DMS153 (cell line): ENCODE data around the gene GPC6.
A peak's percentile ranks its signal among the peaks of the same experiment; 100 is the strongest.

Source experiments
- DNase-seq: peaks from one replicate; lab custom pipeline; 2025; lab: John Stamatoyannopoulos, UW

Gene GPC6

GRCh38 chr13:93775507-93776108, 549.0 kb downstream of the GPC6 start:
- no peak for DNase-seq

DNA sequence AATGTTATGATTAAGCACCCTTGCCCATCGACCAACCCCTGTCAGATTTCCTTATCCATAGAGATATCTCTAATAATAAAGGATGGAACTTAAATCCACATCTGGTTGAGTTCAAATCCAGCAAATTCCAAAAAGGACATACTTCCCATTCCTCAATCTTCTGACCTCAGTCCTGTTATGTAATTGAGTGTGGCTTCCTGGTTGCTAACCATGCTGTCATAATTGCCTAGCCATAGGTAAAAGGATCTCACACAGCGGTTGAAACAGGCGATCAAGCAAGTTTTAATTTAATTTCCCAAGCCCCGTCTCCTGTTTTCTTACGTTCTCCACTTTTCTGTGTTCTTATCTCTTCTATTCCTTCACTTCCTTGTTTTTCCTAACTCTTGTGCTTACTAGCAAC, 550.3 kb downstream of the GPC6 start:
- DNase-seq, result no peak

DNA sequence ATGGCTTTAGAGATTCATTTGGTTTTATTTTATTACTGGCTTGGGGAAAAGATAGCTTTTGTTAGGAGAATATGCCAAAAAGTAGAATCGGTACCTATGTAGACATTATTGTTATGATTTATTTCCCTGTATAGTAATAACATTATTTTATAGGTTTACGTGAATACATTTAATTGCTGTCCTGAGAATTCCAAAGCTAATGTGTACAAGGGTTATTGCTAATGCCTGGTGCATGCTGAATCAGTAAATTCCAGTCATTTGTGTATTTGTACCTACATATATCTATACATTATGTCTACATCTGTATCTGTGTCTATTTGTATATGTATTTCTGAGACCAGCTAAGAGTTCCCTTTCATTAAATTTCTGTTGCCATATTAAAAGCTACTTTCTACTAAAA, 550.9 kb downstream of the GPC6 start:
- DNase-seq, result no peak

- no peak for DNase-seq
Measured at GRCh38 chr13:93778548-93778947, 551.9 kb downstream of the GPC6 start.

DNA sequence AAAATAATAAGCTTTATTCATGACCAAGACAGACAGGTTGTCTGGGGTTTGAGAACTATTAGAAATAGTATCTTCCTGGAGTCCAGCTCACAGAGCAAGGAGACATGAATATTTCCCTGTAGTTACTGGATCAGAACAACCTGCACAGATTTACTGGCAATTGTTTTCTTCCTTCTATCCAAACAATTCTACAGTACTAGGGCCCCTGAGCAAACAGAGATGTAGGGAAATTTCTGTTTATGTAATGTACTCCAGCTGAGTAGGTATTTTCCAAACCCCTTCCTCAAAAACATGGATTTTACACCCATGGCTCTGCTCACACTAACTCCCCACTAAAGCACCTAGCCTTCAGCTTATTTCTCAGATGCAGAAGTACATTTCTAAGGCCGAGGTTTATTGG, 557.6 kb downstream of the GPC6 start:
- DNase-seq, result no peak

GRCh38 chr13:93786846-93787489, 560.4 kb downstream of the GPC6 start:
- no peak for DNase-seq

GRCh38 chr13:93788456-93788855, 561.8 kb downstream of the GPC6 start:
- peak; percentile 52 for DNase-seq

DNA sequence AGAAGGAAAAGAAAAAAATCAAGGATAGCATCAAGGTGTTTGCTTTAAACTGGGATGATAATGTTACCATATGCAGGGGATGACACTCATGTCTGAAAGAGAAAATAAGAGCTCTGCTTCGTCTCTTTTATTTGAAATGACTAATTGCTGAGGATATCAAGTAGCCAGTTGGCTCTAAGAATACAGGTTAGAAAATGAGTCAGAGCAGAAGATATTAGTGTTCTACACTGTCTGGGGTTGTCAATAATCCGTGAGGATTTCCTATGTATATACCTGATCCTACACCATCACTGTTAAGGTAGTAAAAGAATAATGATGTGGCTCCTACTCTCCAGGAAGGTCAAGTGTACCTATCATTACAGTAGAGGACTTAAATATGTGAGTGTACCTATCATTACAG, 562.5 kb downstream of the GPC6 start:
- no peak for DNase-seq

GRCh38 chr13:93794197-93794885, 567.7 kb downstream of the GPC6 start:
- no peak for DNase-seq

GRCh38 chr13:93797463-93797862, 570.9 kb downstream of the GPC6 start:
- DNase-seq, result no peak

DNA sequence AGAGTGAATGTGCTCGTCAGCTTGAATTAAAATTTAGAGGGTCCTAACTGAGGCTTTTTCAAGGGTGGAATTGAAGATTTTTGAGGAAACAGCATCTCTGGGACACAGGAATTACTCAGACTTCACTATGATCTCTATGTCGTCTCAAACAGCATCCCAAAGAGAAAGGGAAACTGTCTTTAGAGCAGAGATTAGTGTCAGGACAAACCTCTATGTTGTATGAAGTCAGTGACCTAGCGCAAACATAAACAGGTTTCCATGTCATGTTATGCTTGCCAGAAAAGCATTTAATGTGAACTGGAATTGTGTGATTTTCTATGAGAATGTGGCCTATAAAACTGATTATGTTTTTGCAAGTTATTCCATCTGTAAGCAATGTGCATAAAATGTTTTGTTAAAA, 573.7 kb downstream of the GPC6 start:
- no peak for DNase-seq

- DNase-seq, result no peak
Measured at GRCh38 chr13:93805736-93806135, 579.1 kb downstream of the GPC6 start.

DNA sequence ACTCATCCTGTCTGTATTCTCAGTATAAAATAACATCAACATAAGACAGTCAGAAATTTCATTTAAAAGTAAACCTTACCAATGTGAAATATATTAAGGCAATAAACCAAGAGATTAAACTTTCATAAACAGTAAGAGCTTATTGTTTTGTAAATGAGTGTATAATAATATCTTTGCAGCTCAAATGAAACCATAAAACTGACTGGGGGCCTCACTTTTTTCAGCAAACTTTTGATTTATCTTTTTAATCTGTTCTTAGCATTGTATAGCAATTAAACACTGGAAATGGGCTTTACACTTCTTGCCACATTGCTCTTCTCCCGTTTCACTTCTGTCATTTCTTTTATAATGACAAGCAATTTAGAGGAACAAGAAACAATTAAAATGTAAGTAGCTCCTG, 580.3 kb downstream of the GPC6 start:
- no peak for DNase-seq

DNA sequence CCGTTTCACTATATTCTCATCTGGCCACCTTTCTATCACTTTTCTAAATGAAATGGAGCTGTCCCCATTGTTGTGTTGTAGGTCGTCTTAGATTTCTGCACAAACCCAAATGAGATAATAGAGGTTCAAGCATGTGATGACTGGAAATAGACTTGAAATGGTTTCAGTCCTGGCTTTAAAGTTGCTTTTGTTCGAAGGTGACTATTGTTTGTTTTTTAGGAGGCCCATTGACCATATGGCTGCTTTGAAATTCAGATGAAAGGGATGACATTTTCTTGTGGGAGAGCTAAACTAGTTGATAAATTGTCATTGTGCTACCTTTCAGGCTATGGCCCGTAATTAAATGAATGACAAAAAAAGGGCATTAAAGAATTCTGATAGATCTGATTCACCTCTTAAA, 583.7 kb downstream of the GPC6 start:
- no peak for DNase-seq

- DNase-seq, result peak; percentile 26
Measured at GRCh38 chr13:93811071-93811737, 584.6 kb downstream of the GPC6 start.

DNA sequence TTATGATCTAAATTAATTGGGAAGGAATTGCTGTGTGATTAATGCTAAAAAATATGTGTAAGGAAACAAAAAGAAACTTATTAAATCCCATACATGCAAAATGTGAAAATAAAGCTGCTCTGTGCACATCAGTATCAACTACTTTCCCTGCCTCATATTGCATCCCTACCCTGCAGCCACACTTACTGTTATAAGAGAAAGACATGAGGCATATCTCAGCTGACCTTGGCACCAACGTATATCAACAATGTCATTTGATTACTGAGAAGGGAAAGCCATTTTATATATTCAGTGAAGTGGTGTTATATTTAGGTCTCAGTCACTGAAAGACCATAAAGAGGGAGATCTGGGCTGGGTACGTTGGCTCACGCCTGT, 585.1 kb downstream of the GPC6 start:
- no peak for DNase-seq

- no peak for DNase-seq
Measured at GRCh38 chr13:93814658-93815057, 588.1 kb downstream of the GPC6 start.

- no peak for DNase-seq
Measured at GRCh38 chr13:93818345-93818744, 591.7 kb downstream of the GPC6 start.

GRCh38 chr13:93819331-93819890, 592.8 kb downstream of the GPC6 start:
- DNase-seq, result no peak

GRCh38 chr13:93824286-93824685, 597.7 kb downstream of the GPC6 start:
- no peak for DNase-seq

GRCh38 chr13:93834051-93834450, 607.4 kb downstream of the GPC6 start:
- DNase-seq, result no peak

DNA sequence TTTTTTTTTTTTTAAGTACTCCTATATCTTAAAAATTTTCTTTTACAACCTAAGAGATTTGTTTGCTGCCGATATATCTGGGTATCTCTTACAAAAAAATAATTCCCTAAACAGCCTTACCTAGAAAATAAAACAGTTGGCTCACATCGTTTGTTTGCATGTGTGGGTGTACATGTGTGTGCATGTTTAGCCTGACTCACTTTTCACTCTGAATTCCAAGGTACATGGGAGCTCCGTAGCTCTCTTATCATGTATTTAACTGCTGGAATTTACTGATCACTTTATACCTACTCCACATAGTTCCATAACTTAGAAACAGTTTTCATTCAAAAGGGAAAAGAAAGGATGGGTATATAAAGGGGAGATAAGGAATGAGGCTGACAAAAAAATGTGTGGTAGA, 616.5 kb downstream of the GPC6 start:
- no peak for DNase-seq

DNA sequence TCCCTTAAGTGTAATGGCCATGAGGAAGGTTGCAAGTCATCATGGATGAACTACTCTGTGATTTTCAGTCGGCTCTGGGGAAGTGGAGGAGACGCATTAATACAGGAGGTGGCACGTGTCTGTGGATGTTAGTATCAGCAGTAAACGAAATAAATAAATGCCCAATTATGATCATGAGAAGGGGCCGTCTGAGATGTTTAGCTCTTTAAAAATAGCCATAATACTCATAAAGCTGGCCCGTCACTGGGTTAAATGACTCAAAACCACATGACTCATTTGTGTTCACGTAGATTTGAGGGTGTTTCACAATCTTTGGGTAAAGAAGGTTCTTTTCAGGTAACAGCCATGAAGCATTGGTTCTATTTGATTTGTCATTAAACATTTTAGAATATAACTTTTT, 620.6 kb downstream of the GPC6 start:
- no peak for DNase-seq
